H1 (cell line): ENCODE results near the gene WBP1. TPM values are rescaled to one million over a fixed set of nuclear protein-coding genes. Genes with fewer than 3 reads are reported as not detected.

Experiments
- CTCF ChIA-PET: fragments of 300-600 bp; sonication (Branson Sonifier 250); formaldehyde crosslinking; loops from one replicate; lab custom pipeline; 2021; ENCODE audit not compliant: partially characterized antibody; lab: Charles Lee
- POLR2A ChIA-PET: fragments of 300-600 bp; sonication (Branson Sonifier 250); formaldehyde crosslinking; loops from one replicate; lab custom pipeline; 2021; ENCODE audit warnings: inconsistent platforms; ENCODE audit not compliant: partially characterized antibody; lab: Charles Lee
- DNase-seq, 2 experiments: peaks; one replicate each; pipeline versions ENCODE4 v3.0.0 to v3.0.0-alpha.2; 2010 to 2022; ENCODE audit warnings: low spot score in 2 of 2, low read depth in 1 of 2, mixed read lengths in 1 of 2
- FAIRE-seq: peaks from 2 replicates; lab custom pipeline; 2011; peaks lifted over from hg19 to GRCh38; lab: Jason Lieb, UNC
- H2AFZ ChIP-seq: 2 replicates; pipeline ENCODE4 v1.8.1; 2012; ENCODE audit warnings: low read length, inconsistent platforms
- H2AK5ac ChIP-seq: 2 replicates; pipeline ENCODE4 v1.6.1; 2013; ENCODE audit warnings: low read depth, low read length
- H2BK120ac ChIP-seq: replicated peaks from 2 replicates; pipeline ENCODE3; 2013; ENCODE audit warnings: low read depth, low read length, inconsistent platforms
- H2BK12ac ChIP-seq: 2 replicates; pipeline ENCODE4 v1.6.1; 2013; ENCODE audit warnings: low read depth, low read length
- H2BK15ac ChIP-seq: 2 replicates; pipeline ENCODE4 v1.6.1; 2013; ENCODE audit warnings: low read length
- H2BK20ac ChIP-seq: 2 replicates; pipeline ENCODE4 v1.6.1; 2013; ENCODE audit warnings: low read length
- H2BK5ac ChIP-seq: 2 replicates; pipeline ENCODE4 v1.6.1; 2013; ENCODE audit warnings: low read depth, low read length
- H3K14ac ChIP-seq: 2 replicates; pipeline ENCODE4 v1.6.1; 2013; ENCODE audit warnings: inconsistent platforms; ENCODE audit not compliant: insufficient read length
- H3K18ac ChIP-seq: 2 replicates; pipeline ENCODE4 v1.6.1; 2013; ENCODE audit warnings: low read length; ENCODE audit errors: extremely low read depth
- H3K23ac ChIP-seq: 2 replicates; pipeline ENCODE4 v1.6.1; 2013; ENCODE audit warnings: inconsistent platforms; ENCODE audit not compliant: insufficient read length
- H3K23me2 ChIP-seq: 2 replicates; pipeline ENCODE4 v1.6.1; 2013; ENCODE audit warnings: low read depth, low read length
- H3K27ac ChIP-seq: 2 replicates; pipeline ENCODE4 v1.6.1; 2011; ENCODE audit warnings: low read depth, low read length, inconsistent platforms
- H3K27me3 ChIP-seq, 4 experiments: replicated peaks in 1 of 4; 1 replicate in 1 of 4; 2 replicates in 3 of 4; pipeline versions ENCODE4 v1.6.1 to v1.8.1; 2011 to 2013; ENCODE audit warnings: low read length in 3 of 4, mild to moderate bottlenecking in 3 of 4, inconsistent platforms in 2 of 4, mixed read lengths in 2 of 4, moderate library complexity in 1 of 4; ENCODE audit not compliant: control insufficient read depth in 3 of 4, insufficient read depth in 3 of 4; ENCODE audit errors: extremely low read depth in 1 of 4
- H3K36me3 ChIP-seq, 4 experiments: 2 replicates each; pipeline versions ENCODE4 v1.6.1 to v1.8.1; 2011 to 2013; ENCODE audit warnings: mild to moderate bottlenecking in 4 of 4, low read length in 3 of 4, moderate library complexity in 2 of 4, control low read depth in 1 of 4, inconsistent platforms in 1 of 4; ENCODE audit not compliant: insufficient read depth in 4 of 4, control insufficient read depth in 2 of 4
- H3K4ac ChIP-seq: replicated peaks from 2 replicates; pipeline ENCODE3; 2013; ENCODE audit warnings: low read length, low read depth, mixed read lengths, inconsistent platforms; ENCODE audit not compliant: insufficient read length
- H3K4me1 ChIP-seq, 4 experiments: replicated peaks in 1 of 4; 1 replicate in 1 of 4; 2 replicates in 3 of 4; pipeline versions ENCODE4 v1.6.1 to v1.8.1; 2011 to 2013; ENCODE audit warnings: low read length in 3 of 4, inconsistent platforms in 2 of 4, mixed read lengths in 1 of 4; ENCODE audit not compliant: insufficient read depth in 4 of 4, control insufficient read depth in 3 of 4
- H3K4me2 ChIP-seq, 2 experiments: 2 replicates each; pipeline versions ENCODE4 v1.6.1 to v1.8.1; 2011 to 2013; ENCODE audit warnings: low read depth in 2 of 2, low read length in 2 of 2, control low read depth in 1 of 2, inconsistent platforms in 1 of 2, mild to moderate bottlenecking in 1 of 2; ENCODE audit not compliant: insufficient read depth in 1 of 2
- H3K4me3 ChIP-seq, 4 experiments: fragments of 200-600, 300-600 bp in 1 of 4; sonication (generic), shearing (Covaris generic), sonication (Bioruptor Twin) in 1 of 4; 2 replicates each; pipeline versions ENCODE4 v1.5.1 to v1.8.1; 2011 to 2016; ENCODE audit warnings: low read length in 4 of 4, low read depth in 3 of 4, control low read depth in 2 of 4, inconsistent platforms in 2 of 4, mild to moderate bottlenecking in 2 of 4, mixed read lengths in 1 of 4, moderate library complexity in 1 of 4; ENCODE audit not compliant: insufficient read depth in 2 of 4; ENCODE audit errors: extremely low read depth in 1 of 4
- H3K56ac ChIP-seq: replicated peaks from 2 replicates; pipeline ENCODE3; 2013; ENCODE audit warnings: low read depth, mild to moderate bottlenecking, mixed read lengths, low read length, inconsistent platforms; ENCODE audit not compliant: insufficient read length
- H3K79me1 ChIP-seq: 2 replicates; pipeline ENCODE4 v1.6.1; 2013; ENCODE audit warnings: low read depth, low read length, control low read depth
- H3K79me2 ChIP-seq, 2 experiments: 2 replicates each; pipeline versions ENCODE4 v1.6.1 to v1.8.1; 2012 to 2013; ENCODE audit warnings: low read length in 2 of 2, mild to moderate bottlenecking in 2 of 2, inconsistent platforms in 1 of 2; ENCODE audit not compliant: insufficient read depth in 2 of 2, control insufficient read depth in 1 of 2
- H3K9ac ChIP-seq, 4 experiments: replicated peaks in 1 of 4; 1 replicate in 1 of 4; 2 replicates in 3 of 4; pipeline versions ENCODE4 v1.6.1 to v1.8.1; 2011 to 2013; ENCODE audit warnings: low read depth in 3 of 4, low read length in 3 of 4, control low read depth in 2 of 4, mild to moderate bottlenecking in 2 of 4, moderate library complexity in 2 of 4, inconsistent platforms in 1 of 4; ENCODE audit errors: extremely low read depth in 1 of 4
- H3K9me3 ChIP-seq, 2 experiments: 2 replicates each; pipeline versions ENCODE4 v1.6.1 to v1.8.1; 2012 to 2013; ENCODE audit warnings: mild to moderate bottlenecking in 2 of 2, moderate library complexity in 2 of 2, control low read depth in 1 of 2, inconsistent platforms in 1 of 2, low read depth in 1 of 2, low read length in 1 of 2, mixed read lengths in 1 of 2; ENCODE audit not compliant: insufficient read depth in 2 of 2
- H4K20me1 ChIP-seq, 2 experiments: replicated peaks in 1 of 2; 2 replicates each; pipeline versions ENCODE3 to v1.8.1; 2011 to 2013; ENCODE audit warnings: inconsistent platforms in 2 of 2, low read length in 2 of 2, mild to moderate bottlenecking in 1 of 2; ENCODE audit not compliant: insufficient read depth in 2 of 2, control insufficient read depth in 1 of 2
- H4K5ac ChIP-seq: 2 replicates; pipeline ENCODE4 v1.6.1; 2013; ENCODE audit warnings: low read length, low read depth, mixed read lengths, inconsistent platforms; ENCODE audit not compliant: insufficient read length
- H4K8ac ChIP-seq: 2 replicates; pipeline ENCODE4 v1.8.0; 2013; ENCODE audit warnings: mild to moderate bottlenecking, moderate library complexity, low read length, inconsistent platforms; ENCODE audit not compliant: insufficient read depth; ENCODE audit errors: extremely low read depth
- H4K91ac ChIP-seq: replicated peaks from 2 replicates; pipeline ENCODE3; 2013; ENCODE audit warnings: low read length, mixed read lengths, inconsistent platforms; ENCODE audit not compliant: insufficient read length
- EGR1 ChIP-seq: IDR thresholded peaks from 2 replicates; pipeline ENCODE4 v1.6.1; 2011; ENCODE audit warnings: low read depth, low read length, borderline replicate concordance
- HDAC6 ChIP-seq: IDR thresholded peaks from one replicate; pipeline ENCODE4 v1.7.1; 2012; ENCODE audit warnings: low read depth, mild to moderate bottlenecking, inconsistent platforms, low read length, moderate library complexity
- NANOG ChIP-seq: IDR thresholded peaks from 2 replicates; pipeline ENCODE4 v1.6.1; 2011; ENCODE audit warnings: low read length, low read depth, mild to moderate bottlenecking, inconsistent platforms; ENCODE audit not compliant: insufficient read depth, poor library complexity, severe bottlenecking
- PHF8 ChIP-seq: fragments of 200-600 bp; sonication (generic); conservative IDR thresholded peaks from 2 replicates; pipeline ENCODE4 v1.7.1; 2012; ENCODE audit warnings: low read depth, mild to moderate bottlenecking, inconsistent platforms, low read length, moderate library complexity
- RAD21 ChIP-seq, 2 experiments: IDR thresholded peaks in 1 of 2; conservative IDR thresholded peaks in 1 of 2; 2 replicates each; pipeline ENCODE4 v1.6.1; 2011; ENCODE audit warnings: low read depth in 2 of 2, low read length in 2 of 2, improper control_type of control experiment in 1 of 2, inconsistent platforms in 1 of 2, mild to moderate bottlenecking in 1 of 2, moderate library complexity in 1 of 2
- RBBP5 ChIP-seq: IDR thresholded peaks from 2 replicates; pipeline ENCODE4 v1.7.1; 2012; ENCODE audit warnings: low read depth, mild to moderate bottlenecking, inconsistent platforms, low read length, moderate library complexity, borderline replicate concordance
- RFX5 ChIP-seq: IDR thresholded peaks from 2 replicates; pipeline ENCODE4 v1.6.1; 2011; ENCODE audit warnings: low read depth, low read length, improper control_type of control experiment, borderline replicate concordance
- TAF1 ChIP-seq: IDR thresholded peaks from 2 replicates; pipeline ENCODE4 v1.6.1; 2011; ENCODE audit warnings: mild to moderate bottlenecking, low read depth, low read length
- WGBS, 2 experiments: shearing (Covaris generic) in 1 of 2; methylation state at CpG; one replicate each; pipeline versions ENCODE4 v1.1.6 to v1.1.7; 2013 to 2015; ENCODE audit warnings: low lambda C conversion rate in 2 of 2, mixed read lengths in 2 of 2, inconsistent platforms in 1 of 2, low coverage in 1 of 2, missing lambda C conversion rate in 1 of 2; ENCODE audit not compliant: insufficient replicate concordance in 2 of 2, insufficient coverage in 1 of 2, insufficient read length in 1 of 2; ENCODE audit errors: extremely low coverage in 1 of 2, missing lambda C conversion rate in 1 of 2; 5-methylcytosine and 5-hydroxymethylcytosine counted together
- polyA plus RNA-seq, 7 experiments: library from polyadenylated mRNA; depleted of rRNA in 3 of 7; stranded (reverse) in 5 of 7; unstranded in 2 of 7; fragments of >200 nt in 5 of 7; fragments of 200-250 nt in 2 of 7; gene quantifications; 1 replicate in 5 of 7; 2 replicates in 1 of 7; 4 replicates in 1 of 7; pipeline versions ENCODE4 v1.2.1 to v1.2.3, GENCODE V29; 2011 to 2013; ENCODE audit warnings: missing spikeins in 2 of 7, mixed read lengths in 2 of 7
- total RNA-seq: library from RNA; stranded (reverse); fragmentation: NEBNext Ultra II Directional; extraction: Animal tissue kit (Norgen Biotek cat#: 25700); gene quantifications from 2 replicates; pipeline ENCODE4 v1.2.1, GENCODE V29; 2021
- TF ChIP-seq, protein P1 (sequence below): IDR thresholded peaks from 2 replicates; pipeline ENCODE4 v1.6.1; 2011; ENCODE audit warnings: low read length, improper control_type of control experiment

Gene WBP1
- total and polyA plus RNA-seq, 2 of the 8 experiments (the other 6 are each of a cell fraction or from before 2014, with no cell fraction given), result 57.2 to 190 TPM

DNA sequence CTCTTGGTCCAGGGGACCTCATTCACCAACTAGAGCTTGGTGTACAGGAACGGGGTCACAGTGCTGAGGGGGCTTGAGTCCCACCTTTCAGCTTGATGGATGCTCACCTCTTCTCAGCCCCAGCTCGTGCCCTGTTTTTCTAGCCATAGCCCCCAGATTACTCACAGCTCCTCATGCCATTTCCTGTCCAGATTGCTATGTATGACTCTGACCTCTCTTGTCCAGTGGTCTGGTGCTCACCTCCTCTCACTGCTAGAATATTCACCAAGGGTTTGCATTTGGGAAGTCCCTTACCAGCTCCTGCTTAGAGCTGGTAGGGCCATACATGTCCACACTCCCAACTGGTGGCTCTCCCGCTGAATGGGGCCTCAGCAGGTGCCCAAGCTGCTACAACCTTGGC, 35.3 kb downstream of the WBP1 start:
- no peak for FAIRE-seq
- Histone ChIP-seq H2BK20ac (no peak overlapping the region), H4K5ac (no peak overlapping the region), H3K79me2 (no peaks in the 10 kb centered on the region), H2BK12ac (no peak overlapping the region), H3K9ac (no peak overlapping the region), H3K23ac (no peak overlapping the region), H2AK5ac (no peak overlapping the region), H4K91ac (no peak overlapping the region), H3K27me3 (peaks cover 24 to 37% (median 36%) of the 10 kb centered on the region in 4 experiments), H3K4me3 (no peak overlapping the region), H3K4me1 (peaks cover 0 to 10% (median 6%) of the 10 kb centered on the region in 4 experiments; a peak in 5 of 7 replicates), H4K20me1 (peaks cover 2 to 9% of the 10 kb centered on the region in 2 experiments), H2BK5ac (no peak overlapping the region), H3K56ac (no peak overlapping the region), H2BK120ac (no peak overlapping the region), H2BK15ac (no peak overlapping the region), H3K79me1 (no peaks in the 10 kb centered on the region), H3K4ac (no peak overlapping the region), H3K9me3 (no peaks in the 10 kb centered on the region), H3K18ac (no peak overlapping the region), H4K8ac (no peak overlapping the region), H2AFZ (no peak overlapping the region), H3K27ac (no peak overlapping the region), H3K4me2 (no peak overlapping the region), H3K36me3 (peaks cover 7 to 22% (median 18%) of the 10 kb centered on the region in 4 experiments), H3K23me2 (peaks cover 10% of the 10 kb centered on the region; the same call in 1 of the 2 replicates), H3K14ac (no peak overlapping the region)
- CTCF ChIA-PET, result interaction anchor here (0.7 to 6.9 kb wide), 9 partner anchors 10 to 342 kb away, joined by 3 to 37 read pairs (median 3); partner anchors contain the start of genes CCDC142 and TTC31
- POLR2A ChIA-PET, result interaction anchor here (0.8 to 4.6 kb wide), 6 partner anchors 10 to 53 kb away, joined by 3 to 17 read pairs (median 4); partner anchors contain the start of genes CCDC142, PCGF1 and TTC31
- no peak for DNase-seq
- WGBS, 2 experiments, result 85% methylated on average over 3 of the region's 3 CpGs; no CpG with 5 or more reads in 1 of the 2 experiments
- TF ChIP-seq NANOG, result no peak
- TF ChIP-seq TAF1, result no peak
- TF ChIP-seq RFX5, result no peak
- no peak for TF ChIP-seq PHF8
- TF ChIP-seq EGR1, result no peak
- no peak for TF ChIP-seq RAD21 (IDR thresholded peaks at IDR 0.05 in 1 of 2, conservative IDR thresholded peaks at IDR 0.05 in 1 of 2; ENCODE audit: low read depth in 2 of 2, low read length in 2 of 2)
- TF ChIP-seq, protein P1, sequence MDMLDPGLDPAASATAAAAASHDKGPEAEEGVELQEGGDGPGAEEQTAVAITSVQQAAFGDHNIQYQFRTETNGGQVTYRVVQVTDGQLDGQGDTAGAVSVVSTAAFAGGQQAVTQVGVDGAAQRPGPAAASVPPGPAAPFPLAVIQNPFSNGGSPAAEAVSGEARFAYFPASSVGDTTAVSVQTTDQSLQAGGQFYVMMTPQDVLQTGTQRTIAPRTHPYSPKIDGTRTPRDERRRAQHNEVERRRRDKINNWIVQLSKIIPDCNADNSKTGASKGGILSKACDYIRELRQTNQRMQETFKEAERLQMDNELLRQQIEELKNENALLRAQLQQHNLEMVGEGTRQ, result no peak
- TF ChIP-seq RBBP5, result no peak
- TF ChIP-seq HDAC6, result no peak
